ENCODE results near the gene WDR83.
A peak's percentile ranks its signal among the peaks of the same experiment; 100 is the strongest.
"Not testable (repeated sequence)": the region's sequence is repeated elsewhere in the genome, so short reads cannot be mapped to it uniquely, and the experiment has no call there.

WDR83 gene

GRCh38 chr19:12656899-12657571 lies 9.6 kb upstream of the WDR83 start:
- no peak for DNase-seq

DNA sequence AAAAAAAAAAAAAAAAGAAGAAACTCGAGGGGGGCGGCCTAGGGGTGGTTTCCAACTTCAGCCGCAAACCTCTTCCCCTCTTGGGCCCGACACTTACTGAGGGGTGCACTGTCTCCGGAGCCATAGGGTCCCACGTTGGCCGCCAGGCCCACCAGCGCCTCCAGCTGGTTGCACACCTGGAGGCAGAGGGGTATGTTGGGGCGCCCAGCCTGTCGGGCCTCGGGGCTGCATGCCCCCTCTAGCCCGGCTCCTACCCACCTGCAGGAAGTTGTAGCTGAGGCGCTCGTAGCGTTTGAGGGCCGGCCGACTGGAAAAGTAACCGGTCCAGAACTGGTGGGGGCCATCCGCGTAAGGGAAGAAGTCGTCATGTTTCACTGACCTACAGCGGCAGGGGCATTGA lies 8.6 kb upstream of the WDR83 start:
- DNase-seq = no peak

DNA sequence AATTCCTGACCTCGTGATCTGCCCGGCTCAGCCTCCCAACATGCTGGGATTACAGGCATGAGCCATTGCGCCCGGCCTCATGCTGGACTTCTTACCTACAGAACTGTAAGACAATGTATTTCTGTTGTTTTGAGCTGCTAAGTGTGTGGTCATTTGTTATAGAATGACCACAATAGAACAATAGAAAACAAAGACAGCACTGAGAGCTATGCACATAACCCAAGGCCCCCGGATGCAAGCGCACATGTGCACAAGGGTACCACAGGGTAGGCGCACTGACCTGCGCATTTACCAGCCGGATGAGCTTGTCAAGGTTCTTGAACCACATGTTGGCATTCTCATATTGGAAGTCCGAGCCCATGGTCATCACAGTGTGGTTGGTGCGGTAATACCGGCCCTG lies 5.6 kb upstream of the WDR83 start:
- DNase-seq = no peak

DNA sequence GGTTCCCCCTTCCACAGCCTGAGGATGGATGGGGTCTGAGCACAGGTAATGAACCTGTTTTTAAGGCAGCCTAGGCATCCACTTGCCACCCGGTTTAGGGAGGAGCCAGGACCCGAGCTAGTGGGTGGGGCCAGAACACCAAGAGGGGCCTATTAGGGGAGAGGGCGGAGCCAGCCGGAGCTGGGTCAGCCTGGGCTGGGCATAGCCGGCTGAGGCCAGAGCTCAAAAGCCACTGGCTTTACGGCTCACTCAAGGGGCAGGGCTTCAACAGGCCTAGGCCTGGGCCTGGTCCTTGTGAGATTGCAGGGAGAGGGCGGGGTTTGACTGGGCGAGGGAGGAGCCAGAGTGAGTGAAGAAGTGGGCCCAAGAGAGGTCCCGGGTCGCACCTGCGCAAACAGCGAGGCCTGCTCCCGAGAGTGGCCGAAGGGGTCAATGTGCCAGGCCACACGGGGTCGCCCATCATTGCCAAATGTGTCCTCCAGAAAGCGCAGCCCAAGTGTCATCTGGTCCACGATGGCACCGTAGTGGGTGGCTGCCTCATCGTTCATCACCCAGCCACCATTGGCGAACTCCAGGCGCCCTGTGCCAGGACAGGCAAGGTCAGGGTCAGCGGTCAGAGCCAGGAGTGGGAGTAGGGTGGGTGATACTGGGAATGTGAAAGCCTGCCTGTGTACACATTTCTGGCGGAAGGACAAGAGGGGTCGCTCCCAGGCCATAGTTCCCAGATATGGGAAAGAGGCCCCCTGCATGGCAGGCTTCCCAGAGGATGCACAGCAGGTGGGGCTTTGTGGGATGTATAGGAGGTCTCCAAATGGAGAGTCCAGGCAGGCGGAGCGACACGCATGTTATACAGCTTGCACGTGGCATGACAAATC lies 2.0 kb upstream of the WDR83 start:
- DNase-seq = no peak

DNA sequence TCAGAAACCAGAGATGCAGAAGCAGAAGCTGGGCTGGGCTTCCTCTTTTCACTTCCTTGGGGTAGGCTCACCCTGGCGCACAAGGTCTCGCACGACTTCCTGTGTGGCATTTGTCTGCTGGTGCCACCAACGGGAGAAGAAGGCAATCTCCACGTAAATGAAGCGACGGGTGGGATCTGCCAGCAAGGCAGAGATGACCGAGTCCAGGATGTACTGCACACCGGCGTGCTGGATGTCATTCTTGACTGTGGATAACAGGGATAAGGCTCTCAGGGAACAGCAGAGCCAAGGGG lies 1.4 kb upstream of the WDR83 start:
- no peak for DNase-seq

GRCh38 chr19:12665671-12666264 lies 839 bp upstream of the WDR83 start:
- DNase-seq = no peak

DNA sequence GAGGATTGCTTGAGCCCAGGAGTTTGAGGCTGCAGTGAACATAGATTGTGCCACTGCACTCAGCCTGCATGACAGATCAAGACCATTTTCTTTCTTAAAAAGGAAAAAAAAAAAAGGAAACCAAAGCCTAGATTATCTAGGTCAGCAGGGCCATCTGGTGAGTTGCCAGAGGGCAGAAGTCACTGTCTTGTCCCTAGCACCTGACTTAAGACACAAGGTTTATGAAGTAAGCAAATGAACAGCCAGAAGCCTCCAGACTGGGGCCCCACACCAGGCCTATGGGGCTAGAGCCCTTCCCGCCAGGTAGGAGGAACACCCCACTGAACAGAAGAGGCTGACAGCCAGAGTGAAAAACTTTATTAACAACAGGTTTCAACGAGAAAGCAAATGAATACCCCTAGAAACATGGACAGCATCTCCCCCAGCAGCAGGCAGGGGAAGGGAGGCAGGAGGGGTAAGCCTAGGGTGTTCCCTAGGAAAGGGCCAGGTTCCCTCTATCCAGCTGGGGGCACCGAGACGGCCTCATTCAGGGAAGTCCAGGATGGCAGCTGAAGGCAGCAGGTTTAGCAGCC lies 1.2 kb downstream of the WDR83 start:
- DNase-seq = no peak

GRCh38 chr19:12668346-12668745 lies 1.7 kb downstream of the WDR83 start:
- DNase-seq = no peak

GRCh38 chr19:12668932-12669269 lies 2.3 kb downstream of the WDR83 start:
- peak in 1 of 2 experiments; percentile 30 for DNase-seq

DNA sequence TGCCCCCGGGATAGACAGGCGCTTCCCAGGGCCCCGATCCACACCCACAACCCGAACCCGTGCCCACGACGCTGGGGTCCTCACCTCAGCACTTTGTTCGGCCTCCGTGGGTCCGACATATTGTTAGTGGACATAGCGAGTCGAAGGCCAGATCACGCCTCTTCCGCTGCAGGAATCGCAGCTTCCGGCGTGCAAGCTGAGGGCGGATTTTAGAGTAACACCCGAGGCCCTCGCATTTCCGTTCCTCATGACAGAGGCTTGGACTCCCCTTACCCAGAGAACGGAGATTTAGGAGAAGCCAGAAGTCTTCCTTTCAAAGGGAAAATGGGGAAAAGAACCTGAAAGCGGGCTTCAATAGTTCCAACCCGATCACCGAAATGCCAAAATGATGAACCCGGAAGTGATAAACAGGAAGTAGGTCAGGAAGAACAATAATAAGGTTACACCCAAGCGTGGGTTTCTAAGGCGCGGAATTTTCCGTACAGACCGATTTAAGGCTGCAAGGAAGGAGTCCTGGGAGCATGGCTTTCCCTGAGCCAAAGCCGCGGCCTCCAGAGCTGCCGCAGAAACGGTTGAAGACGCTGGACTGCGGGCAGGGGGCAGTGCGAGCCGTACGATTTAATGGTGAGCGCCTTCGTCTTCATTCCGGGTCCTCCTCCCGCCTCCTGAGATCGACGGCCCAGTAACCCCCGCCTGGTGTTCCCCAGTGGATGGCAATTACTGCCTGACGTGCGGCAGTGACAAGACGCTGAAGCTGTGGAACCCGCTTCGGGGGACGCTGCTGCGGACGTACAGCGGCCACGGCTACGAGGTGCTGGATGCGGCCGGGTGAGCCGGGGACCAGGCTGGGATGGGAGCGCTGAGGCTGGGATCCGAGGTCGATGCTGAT lies 2.9 kb downstream of the WDR83 start:
- DNase-seq = peak; percentile 72 to 85

DNA sequence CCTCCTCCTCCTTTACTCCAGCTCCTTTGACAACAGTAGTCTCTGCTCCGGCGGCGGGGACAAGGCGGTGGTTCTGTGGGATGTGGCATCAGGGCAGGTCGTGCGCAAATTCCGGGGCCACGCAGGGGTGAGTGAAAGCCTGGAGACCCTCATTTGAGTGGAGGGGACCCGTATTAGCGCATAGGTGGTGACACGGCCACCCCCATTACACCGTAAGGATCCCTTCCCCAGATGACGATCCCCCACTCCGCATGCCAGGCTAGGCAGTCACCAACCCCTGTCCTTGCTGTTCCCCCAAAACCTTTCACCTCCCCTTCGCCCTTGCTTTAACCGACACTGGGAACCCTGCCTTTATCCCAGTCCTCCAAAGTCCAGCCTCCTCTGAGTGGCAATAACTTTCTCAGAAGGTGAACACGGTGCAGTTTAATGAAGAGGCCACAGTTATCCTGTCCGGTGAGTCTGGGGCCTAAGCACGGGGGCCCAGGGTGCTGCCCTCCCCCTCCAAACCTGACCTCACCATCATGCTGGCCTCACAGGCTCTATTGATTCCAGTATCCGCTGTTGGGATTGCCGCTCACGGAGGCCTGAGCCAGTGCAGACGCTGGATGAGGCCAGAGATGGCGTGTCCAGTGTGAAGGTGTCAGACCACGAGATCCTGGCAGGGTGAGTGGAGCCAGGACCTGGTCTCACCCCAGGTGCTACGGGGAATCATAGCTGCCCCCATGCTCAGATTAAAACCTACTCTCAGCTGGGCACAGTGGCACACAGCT lies 3.7 kb downstream of the WDR83 start:
- no peak for DNase-seq

- no peak for DNase-seq
Observed at GRCh38 chr19:12672744-12673143, 6.1 kb downstream of the WDR83 start.

DNA sequence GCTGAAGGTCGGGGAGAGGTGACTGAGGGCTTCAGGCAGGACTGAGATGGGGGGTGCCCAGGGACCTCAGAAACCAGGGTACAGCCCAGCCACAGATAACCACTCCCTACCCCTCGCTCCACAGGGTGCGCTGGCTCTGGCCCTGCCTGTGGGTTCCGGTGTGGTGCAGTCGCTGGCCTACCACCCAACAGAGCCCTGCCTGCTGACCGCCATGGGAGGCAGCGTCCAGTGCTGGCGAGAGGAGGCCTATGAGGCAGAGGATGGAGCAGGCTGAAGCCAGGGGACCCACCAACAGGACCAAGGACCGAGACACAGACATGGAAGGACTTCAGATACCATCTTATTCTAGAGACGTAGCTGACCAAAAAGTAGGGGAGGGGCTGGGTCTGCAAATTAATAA lies 8.8 kb downstream of the WDR83 start:
- no peak for DNase-seq

- no peak for DNase-seq
Observed at GRCh38 chr19:12675940-12676339, 9.3 kb downstream of the WDR83 start.

- DNase-seq = peak; percentile 44 to 75
Observed at GRCh38 chr19:12676384-12676792, 9.8 kb downstream of the WDR83 start.

GRCh38 chr19:12676928-12677327 lies 10.3 kb downstream of the WDR83 start:
- no peak for DNase-seq

DNA sequence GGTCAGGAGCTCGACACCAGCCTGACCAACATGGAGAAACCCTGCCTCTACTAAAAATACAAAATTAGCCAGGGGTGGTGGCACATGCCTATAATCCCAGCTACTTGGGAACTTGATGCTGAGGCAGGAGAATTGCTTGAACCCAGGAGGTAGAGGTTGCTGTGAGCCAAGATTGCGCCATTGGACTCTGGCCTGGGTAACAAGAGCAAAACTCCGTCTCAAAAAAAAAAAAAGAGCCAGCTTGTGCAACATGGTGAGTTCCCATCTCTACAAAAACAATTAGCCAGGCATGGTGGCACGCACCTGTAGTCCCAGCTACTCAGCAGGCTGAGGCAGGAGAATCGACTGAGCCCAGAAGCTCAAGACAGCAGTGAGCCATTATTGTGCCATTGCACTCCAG lies 11.4 kb downstream of the WDR83 start:
- not testable (repeated sequence) for DNase-seq

DNA sequence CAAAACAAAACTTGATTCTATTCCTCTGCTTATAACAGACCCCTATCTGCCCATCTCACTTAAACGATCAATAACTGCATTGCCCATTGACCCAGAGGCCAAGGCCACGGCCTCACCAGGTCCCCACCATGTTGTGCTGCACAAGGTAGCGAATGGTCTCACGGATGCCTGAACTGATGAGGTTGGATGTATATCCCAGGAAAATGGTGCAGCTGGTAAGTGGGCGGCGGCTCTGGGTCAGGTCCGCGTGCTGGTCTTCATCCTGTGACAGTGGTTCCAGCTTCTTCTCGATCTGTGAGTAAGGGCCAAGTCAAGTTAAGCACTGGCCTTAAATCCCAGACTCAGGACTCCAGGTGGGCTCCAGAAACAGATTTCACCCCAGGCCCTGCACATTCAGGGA lies 13.4 kb downstream of the WDR83 start:
- DNase-seq = no peak

- peak; percentile 98 for DNase-seq
Observed at GRCh38 chr19:12681074-12681987, 14.7 kb downstream of the WDR83 start, which contains the start of gene DHPS. DHPS (minus strand) TSS chr19:12681880; CDS start chr19:12681766, 114 bp downstream.

GRCh38 chr19:12685831-12686230 lies 19.2 kb downstream of the WDR83 start:
- no peak for DNase-seq

All from NCI-H446 (cell line).